Body of pancreas (tissue), 4 donors: ENCODE results near the gene SMIM28. TPM values are rescaled to one million over a fixed set of nuclear protein-coding genes. Genes with fewer than 3 reads are reported as not detected.
A peak's percentile ranks its signal among the peaks of the same experiment; 100 is the strongest.

ENCODE experiments used
- ATAC-seq: fragments of 150-250 bp; one replicate; pipeline ENCODE4 v1.9.1; 2016
- DNase-seq, 4 donors: peaks; one replicate each; pipeline ENCODE4 v3.0.0-alpha.2; 2019
- H3K27ac ChIP-seq, 4 donors: fragments of 200-600 bp; sonication (generic); 1 replicate in 3 of 4; 2 replicates in 1 of 4; pipeline versions ENCODE4 v1.5.1 to v1.6.1; 2016 to 2019; ENCODE audit warnings: mild to moderate bottlenecking in 1 of 4, mixed read lengths in 1 of 4, moderate library complexity in 1 of 4
- H3K27me3 ChIP-seq, 2 donors: fragments of 200-600 bp; sonication (generic); one replicate each; pipeline ENCODE4 v1.6.0; 2016; ENCODE audit warnings: mild to moderate bottlenecking in 1 of 2
- H3K36me3 ChIP-seq, 2 donors: fragments of 200-600 bp; sonication (generic); replicated peaks in 1 of 2; 2 replicates each; pipeline ENCODE4 v1.5.1; 2016; ENCODE audit warnings: low read depth in 2 of 2; ENCODE audit not compliant: insufficient read depth in 1 of 2
- H3K4me1 ChIP-seq: fragments of 200-600 bp; sonication (generic); one replicate; pipeline ENCODE4 v1.6.0; 2016
- H3K4me3 ChIP-seq, 2 donors: fragments of 200-600 bp; sonication (generic); 1 replicate in 1 of 2; 2 replicates in 1 of 2; pipeline ENCODE4 v1.5.1; 2016 to 2019
- H3K9me3 ChIP-seq, 3 donors: fragments of 200-600 bp; sonication (generic); 1 replicate in 2 of 3; 2 replicates in 1 of 3; pipeline ENCODE4 v1.5.1; 2016
- POLR2A ChIP-seq, 3 donors: fragments of 450-650 bp; IDR thresholded peaks; one replicate each; pipeline ENCODE4 v1.6.1; 2016; ENCODE audit warnings: antibody characterized with exemption in 3 of 3, mild to moderate bottlenecking in 2 of 3
- WGBS, 2 donors: methylation state at CpG; one replicate each; pipeline ENCODE4 v1.1.5; 2017; 5-methylcytosine and 5-hydroxymethylcytosine counted together
- intact Hi-C: fragments of 100-400 bp; cut with DNase I; formaldehyde crosslinking; loops from one replicate; pipeline ENCODE4 v1.15.1; 2023
- total RNA-seq, 2 donors: library from RNA; depleted of rRNA; stranded (reverse); fragments of >200 nt; gene quantifications; one replicate each; pipeline ENCODE4 v1.1.0, GENCODE V29; 2016
- TF ChIP-seq, protein P1 (sequence below), 7 experiments: fragments of 450-650 bp in 4 of 7; fragments of 200-600 bp in 3 of 7; sonication (generic) in 3 of 7; IDR thresholded peaks; one replicate each; pipeline ENCODE4 v1.5.1; 2016 to 2019; ENCODE audit warnings: antibody characterized with exemption in 7 of 7

SMIM28 gene
- total RNA-seq, 2 donors from 2014 or later: not detected

GRCh38 chr6:138386897-138387296, 9.2 kb downstream of the SMIM28 start:
- Histone ChIP-seq H3K4me1 (peaks cover 7% of the 10 kb centered on the region), H3K27me3 (no peaks in the 10 kb centered on the region), H3K4me3 (no peak overlapping the region), H3K27ac (no peak overlapping the region), H3K36me3 (no peaks in the 10 kb centered on the region), H3K9me3 (no peaks in the 10 kb centered on the region)
- no peak for TF ChIP-seq POLR2A (IDR thresholded peaks at IDR 0.05)
- TF ChIP-seq, protein P1, sequence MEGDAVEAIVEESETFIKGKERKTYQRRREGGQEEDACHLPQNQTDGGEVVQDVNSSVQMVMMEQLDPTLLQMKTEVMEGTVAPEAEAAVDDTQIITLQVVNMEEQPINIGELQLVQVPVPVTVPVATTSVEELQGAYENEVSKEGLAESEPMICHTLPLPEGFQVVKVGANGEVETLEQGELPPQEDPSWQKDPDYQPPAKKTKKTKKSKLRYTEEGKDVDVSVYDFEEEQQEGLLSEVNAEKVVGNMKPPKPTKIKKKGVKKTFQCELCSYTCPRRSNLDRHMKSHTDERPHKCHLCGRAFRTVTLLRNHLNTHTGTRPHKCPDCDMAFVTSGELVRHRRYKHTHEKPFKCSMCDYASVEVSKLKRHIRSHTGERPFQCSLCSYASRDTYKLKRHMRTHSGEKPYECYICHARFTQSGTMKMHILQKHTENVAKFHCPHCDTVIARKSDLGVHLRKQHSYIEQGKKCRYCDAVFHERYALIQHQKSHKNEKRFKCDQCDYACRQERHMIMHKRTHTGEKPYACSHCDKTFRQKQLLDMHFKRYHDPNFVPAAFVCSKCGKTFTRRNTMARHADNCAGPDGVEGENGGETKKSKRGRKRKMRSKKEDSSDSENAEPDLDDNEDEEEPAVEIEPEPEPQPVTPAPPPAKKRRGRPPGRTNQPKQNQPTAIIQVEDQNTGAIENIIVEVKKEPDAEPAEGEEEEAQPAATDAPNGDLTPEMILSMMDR (IDR thresholded peaks at IDR 0.05): no peak
- 93 to 98% methylated on average over 3 of the region's 3 CpGs for WGBS, 2 donors
- intact Hi-C loops: no loop called here
- DNase-seq (no peak), ATAC-seq (no peak)

DNA sequence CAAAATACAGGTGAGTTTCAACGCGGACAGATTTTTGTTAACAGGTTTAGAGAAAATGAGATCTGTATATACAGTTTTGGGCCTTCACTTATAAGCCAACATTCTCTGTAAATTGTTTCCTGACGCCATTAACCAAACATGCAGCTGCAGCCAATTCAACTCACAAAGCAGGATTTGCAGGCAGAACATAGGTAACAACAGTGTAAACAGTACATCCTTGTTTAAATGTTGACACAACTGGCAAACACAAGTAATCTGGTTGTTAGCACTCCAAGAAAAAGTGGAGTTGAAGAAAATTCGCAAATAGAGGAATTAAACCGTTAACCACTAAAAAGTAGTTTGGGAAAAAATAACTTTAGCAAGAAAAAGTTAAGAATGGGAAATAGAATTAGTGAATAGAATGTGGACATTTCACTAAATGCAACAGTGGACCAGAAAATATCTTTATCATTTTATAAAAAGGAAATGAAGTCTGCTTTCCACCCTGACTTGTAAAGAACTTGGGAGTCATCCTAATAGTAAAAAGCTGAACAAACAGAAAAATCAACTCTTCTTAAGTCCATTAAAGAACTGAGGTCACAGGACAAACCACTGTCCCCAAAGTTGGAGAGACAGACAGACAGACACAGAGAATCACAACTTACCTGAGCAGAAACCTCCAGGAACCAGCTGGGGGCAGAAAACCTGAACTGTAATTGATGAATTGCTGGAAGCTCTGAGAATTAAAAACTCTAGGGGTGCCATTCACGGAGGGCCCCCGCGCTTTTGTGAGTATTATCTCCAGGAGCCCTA, 10.1 kb downstream of the SMIM28 start:
- DNase-seq: peak in 1 of 4 donors; percentile 17
- no peak overlapping the region for H3K4me3 ChIP-seq
- ATAC-seq: no peak
- H3K9me3 ChIP-seq: no peaks in the 10 kb centered on the region
- no peaks in the 10 kb centered on the region for H3K36me3 ChIP-seq
- no peak overlapping the region for H3K27ac ChIP-seq
- intact Hi-C loops: no loop called here
- H3K4me1 ChIP-seq: peaks cover 7% of the 10 kb centered on the region
- H3K27me3 ChIP-seq: no peaks in the 10 kb centered on the region
- 48 to 53% methylated on average over 8 of the region's 8 CpGs for WGBS, 2 donors
- TF ChIP-seq, protein P1 (IDR thresholded peaks at IDR 0.05): no peak
- no peak for TF ChIP-seq POLR2A (IDR thresholded peaks at IDR 0.05)

GRCh38 chr6:138389551-138389950, 11.8 kb downstream of the SMIM28 start:
- H3K4me1 ChIP-seq: peaks cover 7% of the 10 kb centered on the region
- H3K4me3 ChIP-seq: no peak overlapping the region
- no peaks in the 10 kb centered on the region for H3K36me3 ChIP-seq
- H3K27ac ChIP-seq: no peak overlapping the region
- DNase-seq: no peak
- H3K9me3 ChIP-seq: no peaks in the 10 kb centered on the region
- intact Hi-C loops: no loop called here
- TF ChIP-seq, protein P1 (IDR thresholded peaks at IDR 0.05): no peak
- TF ChIP-seq POLR2A (IDR thresholded peaks at IDR 0.05): no peak
- no peaks in the 10 kb centered on the region for H3K27me3 ChIP-seq
- WGBS, 2 donors: 93 to 94% methylated on average over 5 of the region's 5 CpGs
- ATAC-seq: no peak

- Histone ChIP-seq H3K27me3 (no peaks in the 10 kb centered on the region), H3K36me3 (no peaks in the 10 kb centered on the region), H3K27ac (no peak overlapping the region), H3K4me1 (no peaks in the 10 kb centered on the region), H3K9me3 (no peaks in the 10 kb centered on the region), H3K4me3 (no peak overlapping the region)
- 72 to 73% methylated on average over 5 of the region's 5 CpGs for WGBS, 2 donors
- ATAC-seq (no peak), DNase-seq (no peak)
- no peak for TF ChIP-seq POLR2A (IDR thresholded peaks at IDR 0.05)
- TF ChIP-seq, protein P1 (IDR thresholded peaks at IDR 0.05): no peak
- intact Hi-C loops: no loop called here
Measured at GRCh38 chr6:138393871-138394783, 16.4 kb downstream of the SMIM28 start.
